T-cell (primary cell): ENCODE measurements around the gene POU5F2. TPM values are rescaled to one million over a fixed set of nuclear protein-coding genes. Genes with fewer than 3 reads are reported as not detected.

Source experiments
- ATAC-seq, 4 experiments: fragments of 200-7000 bp in 3 of 4; fragments of 150-1000 bp in 1 of 4; cut with Tn5 transposase; replicated peaks in 1 of 4; 1 replicate in 3 of 4; 2 replicates in 1 of 4; pipeline ENCODE4 v1.10.0; 2021; ENCODE audit warnings: moderate library complexity in 3 of 4, mild to moderate bottlenecking in 2 of 4, moderate number of reproducible peaks in 1 of 4
- CTCF ChIA-PET, 2 donors: fragments of 300-600 bp; sonication (Branson Sonifier 250); formaldehyde crosslinking; loops; one replicate each; lab custom pipeline; 2022; ENCODE audit warnings: antibody characterized with exemption in 2 of 2; lab: Charles Lee
- POLR2A ChIA-PET, 2 donors: fragments of 300-600 bp; sonication (Branson Sonifier 250); formaldehyde crosslinking; loops; one replicate each; lab custom pipeline; 2022; ENCODE audit warnings: antibody characterized with exemption in 2 of 2; lab: Charles Lee
- DNase-seq, 35 experiments: peaks; one replicate each; pipeline versions ENCODE4 v3.0.0 to v3.0.0-alpha.2; 2013 to 2023
- H3K27ac ChIP-seq: one replicate; pipeline ENCODE4 v1.5.1; 2013; ENCODE audit warnings: low read length
- H3K27me3 ChIP-seq, 2 experiments: replicated peaks in 1 of 2; 1 replicate in 1 of 2; 2 replicates in 1 of 2; pipeline versions ENCODE4 v1.6.1 to v1.7.0; 2013; ENCODE audit warnings: low read length in 1 of 2, mixed read lengths in 1 of 2; ENCODE audit not compliant: control insufficient read depth in 2 of 2, insufficient read depth in 2 of 2; ENCODE audit errors: extremely low read depth in 1 of 2
- H3K36me3 ChIP-seq, 2 donors: 1 replicate in 1 of 2; 2 replicates in 1 of 2; pipeline versions ENCODE4 v1.6.1 to v1.7.0; 2013; ENCODE audit warnings: low read length in 1 of 2; ENCODE audit not compliant: control insufficient read depth in 2 of 2, insufficient read depth in 1 of 2; ENCODE audit errors: extremely low read depth in 1 of 2
- H3K4me1 ChIP-seq, 2 experiments: 1 replicate in 1 of 2; 2 replicates in 1 of 2; pipeline versions ENCODE4 v1.6.1 to v1.7.0; 2013; ENCODE audit warnings: low read length in 2 of 2, mixed read lengths in 1 of 2; ENCODE audit not compliant: insufficient read depth in 2 of 2, control insufficient read depth in 1 of 2; ENCODE audit errors: extremely low read depth in 1 of 2
- H3K4me3 ChIP-seq, 2 donors: 1 replicate in 1 of 2; 2 replicates in 1 of 2; pipeline versions ENCODE4 v1.5.1 to v1.7.0; 2013; ENCODE audit warnings: mild to moderate bottlenecking in 2 of 2, low read length in 1 of 2, moderate library complexity in 1 of 2; ENCODE audit not compliant: control insufficient read depth in 1 of 2; ENCODE audit errors: extremely low read depth in 1 of 2
- H3K9me3 ChIP-seq: 2 replicates; pipeline ENCODE4 v1.7.0; 2013
- H3K27ac Mint-ChIP-seq, 2 donors: one replicate each; pipeline ENCODE4 v1.8.0; 2020 to 2021; ENCODE audit warnings: mild to moderate bottlenecking in 2 of 2, mixed read lengths in 2 of 2
- H3K27me3 Mint-ChIP-seq, 2 donors: one replicate each; pipeline ENCODE4 v1.8.0; 2021 to 2022; ENCODE audit warnings: mixed read lengths in 2 of 2
- H3K36me3 Mint-ChIP-seq: one replicate; pipeline ENCODE4 v1.8.0; 2021; ENCODE audit warnings: mixed read lengths
- H3K4me1 Mint-ChIP-seq, 3 donors: one replicate each; pipeline ENCODE4 v1.8.0; 2020 to 2022; ENCODE audit warnings: mixed read lengths in 3 of 3, mild to moderate bottlenecking in 1 of 3
- H3K4me3 Mint-ChIP-seq, 3 donors: one replicate each; pipeline ENCODE4 v1.8.0; 2020 to 2022; ENCODE audit warnings: mild to moderate bottlenecking in 3 of 3, mixed read lengths in 3 of 3, moderate library complexity in 3 of 3
- H3K9me3 Mint-ChIP-seq, 3 donors: one replicate each; pipeline ENCODE4 v1.8.0; 2020 to 2022; ENCODE audit warnings: mixed read lengths in 3 of 3
- WGBS: methylation state at CpG from one replicate; pipeline ENCODE4 v1.1.5; 2013; ENCODE audit warnings: missing lambda C conversion rate; ENCODE audit not compliant: insufficient coverage; 5-methylcytosine and 5-hydroxymethylcytosine counted together
- total RNA-seq, 35 experiments: library from RNA in 6 of 35; stranded (reverse) in 6 of 35; fragments of 120-200 nt in 1 of 35; gene quantifications; one replicate each; pipeline versions ENCODE4 v1.2.1 to v1.2.4 and lab custom pipeline; 2013 to 2026

Gene POU5F2
- total RNA-seq (1 to 10 TPM; 1.5 to 4.0 (median 2.0) TPM), total RNA-seq (lab: John Stamatoyannopoulos, UW) (0.77 to 7.8 (median 3.4) reads per million in 29 experiments)
- total RNA-seq (2013), result 2.9 TPM

DNA sequence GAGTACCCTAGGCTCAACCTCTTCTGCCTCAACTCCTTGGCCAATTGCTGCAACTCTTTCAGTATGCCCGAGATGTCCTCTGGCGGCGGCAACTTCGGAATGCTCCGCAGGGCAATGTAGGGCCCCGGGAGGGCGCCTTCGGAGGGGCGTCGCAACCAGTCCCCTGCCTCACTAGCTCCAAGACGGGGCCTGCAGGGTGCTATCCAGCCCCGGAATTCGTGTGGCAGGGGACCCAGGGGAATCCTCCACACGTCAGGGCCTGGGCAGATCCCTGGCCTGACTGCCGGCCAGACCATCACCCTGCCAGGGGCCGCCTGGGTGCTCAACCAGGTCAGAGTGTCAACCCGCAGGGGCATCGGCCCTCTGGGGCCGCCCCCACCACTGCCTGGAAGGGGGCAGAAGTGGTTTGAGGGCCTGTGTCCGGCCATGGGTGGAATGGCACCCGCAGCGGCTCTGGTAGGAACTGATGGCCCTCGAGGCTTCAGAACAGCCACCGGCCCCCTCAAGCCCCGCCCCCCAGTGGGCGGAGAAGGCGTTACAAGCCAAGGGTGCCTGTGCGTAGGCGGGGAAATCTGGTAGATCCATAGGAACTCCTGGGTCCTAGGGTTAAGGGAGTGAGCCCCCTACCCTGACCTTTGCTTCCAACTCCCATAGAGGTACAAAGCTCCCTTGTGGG is at the start of gene POU5F2:
TSS of gene POU5F2 (minus strand) at position 465 of the 676 bp plus-strand sequence. CDS start at position 428, 37 bp downstream.
- ChIA-PET CTCF (no interaction called here), POLR2A (no interaction called here)
- ATAC-seq, result no peak
- Mint-ChIP-seq H3K27ac (no peak within 1 kb of the TSS), H3K9me3 (peaks cover 3 to 8% (median 6%) of the 10 kb centered on the region in 3 donors), H3K4me3 (no peak within 1 kb of the TSS), H3K36me3 (peaks cover 73% of the 10 kb centered on the region), H3K27me3 (no peaks in the 10 kb centered on the region), H3K4me1 (no peaks in the 10 kb centered on the region)
- Histone ChIP-seq H3K27me3 (no peaks in the 10 kb centered on the region), H3K27ac (no peak within 1 kb of the TSS), H3K36me3 (peaks cover 11% of the 10 kb centered on the region in 2 donors), H3K4me3 (no peak within 1 kb of the TSS), H3K9me3 (no peaks in the 10 kb centered on the region), H3K4me1 (no peaks in the 10 kb centered on the region)
- DNase-seq, result no peak
- 96% methylated on average over 20 of the region's 29 CpGs for WGBS

- ATAC-seq (no peak), DNase-seq (no peak)
- Mint-ChIP-seq H3K27ac (no peak overlapping the region), H3K27me3 (no peaks in the 10 kb centered on the region), H3K36me3 (peaks cover 16% of the 10 kb centered on the region), H3K4me1 (peaks cover 0 to 6% (median 0%) of the 10 kb centered on the region in 3 donors), H3K4me3 (no peak overlapping the region), H3K9me3 (no peaks in the 10 kb centered on the region)
- H3K36me3 ChIP-seq, result peaks cover 0 to 2% of the 10 kb centered on the region in 2 donors
- CTCF ChIA-PET, result no interaction called here
- no peaks in the 10 kb centered on the region for H3K9me3 ChIP-seq
- no peak overlapping the region for H3K27ac ChIP-seq
- POLR2A ChIA-PET, result no interaction called here
- H3K4me1 ChIP-seq, result no peaks in the 10 kb centered on the region
- no peak overlapping the region for H3K4me3 ChIP-seq
- WGBS, result no CpG with 5 or more reads among the region's 3 CpGs
- H3K27me3 ChIP-seq, result no peaks in the 10 kb centered on the region
Observed at GRCh38 chr5:93790401-93790800, 49.0 kb upstream of the POU5F2 start.

DNA sequence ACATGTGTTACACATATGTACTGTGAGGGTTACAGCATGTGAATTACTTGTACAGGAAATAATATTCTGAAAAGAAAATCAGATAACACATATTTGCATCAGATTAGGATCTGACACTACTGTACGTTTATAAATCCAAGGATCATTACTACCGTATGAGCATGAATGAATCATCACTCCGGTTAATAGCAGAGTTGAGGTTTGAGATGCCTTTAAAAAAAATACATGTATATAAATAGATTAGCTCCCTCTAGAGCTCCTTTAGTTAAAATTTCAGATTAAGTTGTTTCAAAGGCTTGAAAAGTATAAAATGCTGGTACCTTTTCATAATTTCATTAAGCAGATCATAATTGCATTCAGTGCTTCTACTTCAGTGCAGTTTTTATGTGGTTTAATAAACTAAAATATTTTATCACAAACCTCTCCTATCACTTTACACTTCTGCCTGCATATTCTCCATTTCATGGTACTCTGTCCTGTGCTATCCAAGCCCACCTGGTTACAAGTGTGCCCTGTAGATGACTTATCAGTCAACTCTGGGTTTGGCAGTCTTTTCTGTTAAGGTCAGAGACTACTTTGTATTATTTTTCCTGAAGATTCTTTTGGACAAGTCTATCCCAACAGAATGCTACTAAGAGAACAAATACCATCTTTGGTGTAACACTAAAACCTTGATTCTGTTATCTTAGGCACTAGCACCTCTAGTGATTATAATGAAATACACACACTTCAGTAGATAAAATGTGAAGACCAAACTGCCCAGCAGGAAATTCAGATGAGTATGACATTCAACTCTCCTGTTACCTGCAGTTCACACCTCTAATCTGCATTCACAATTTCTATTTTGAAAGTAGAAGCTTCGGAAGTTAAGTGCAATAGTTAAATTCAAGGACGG is 48.0 kb upstream of the POU5F2 start:
- no CpG with 5 or more reads among the region's 5 CpGs for WGBS
- POLR2A ChIA-PET, result no interaction called here

DNA sequence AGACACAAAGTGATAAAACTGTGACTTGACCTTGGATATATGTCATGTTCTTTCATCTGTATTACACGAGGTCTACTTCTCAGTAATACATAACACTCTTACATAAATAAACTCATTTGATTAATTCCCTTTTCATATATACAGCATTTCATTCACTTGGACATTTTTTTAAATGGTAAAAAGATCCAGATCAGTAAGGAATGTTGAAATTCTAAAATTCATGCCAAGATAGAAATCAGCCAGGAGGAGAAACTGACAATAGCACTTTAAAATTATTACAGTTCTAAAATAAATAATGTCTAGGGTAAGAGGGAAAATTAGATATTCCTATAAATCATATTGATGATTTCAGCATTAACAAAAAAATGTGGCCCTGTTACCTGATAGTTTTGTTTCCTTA is 46.2 kb upstream of the POU5F2 start:
- Histone ChIP-seq H3K27me3 (no peaks in the 10 kb centered on the region), H3K4me3 (no peak overlapping the region), H3K36me3 (peaks cover 0 to 4% of the 10 kb centered on the region in 2 donors), H3K4me1 (no peaks in the 10 kb centered on the region), H3K9me3 (no peaks in the 10 kb centered on the region), H3K27ac (no peak overlapping the region)
- no CpG with 5 or more reads among the region's 1 CpG for WGBS
- DNase-seq (no peak), ATAC-seq (no peak)
- Mint-ChIP-seq H3K36me3 (peaks cover 8% of the 10 kb centered on the region), H3K27me3 (no peaks in the 10 kb centered on the region), H3K4me1 (peaks cover 0 to 6% (median 0%) of the 10 kb centered on the region in 3 donors), H3K9me3 (no peaks in the 10 kb centered on the region), H3K4me3 (no peak overlapping the region), H3K27ac (no peak overlapping the region)
- POLR2A ChIA-PET, result no interaction called here
- CTCF ChIA-PET, result no interaction called here

More for the DNA sequence above, 48.0 kb upstream of the POU5F2 start:
- Histone ChIP-seq H3K4me1 (no peaks in the 10 kb centered on the region), H3K9me3 (no peaks in the 10 kb centered on the region), H3K27me3 (no peaks in the 10 kb centered on the region), H3K36me3 (no peaks in the 10 kb centered on the region), H3K4me3 (no peak overlapping the region), H3K27ac (no peak overlapping the region)
- Mint-ChIP-seq H3K27ac (no peak overlapping the region), H3K9me3 (no peaks in the 10 kb centered on the region), H3K4me3 (no peak overlapping the region), H3K27me3 (no peaks in the 10 kb centered on the region), H3K36me3 (peaks cover 7% of the 10 kb centered on the region), H3K4me1 (peaks cover 0 to 6% (median 0%) of the 10 kb centered on the region in 3 donors)
- DNase-seq (no peak), ATAC-seq (no peak)
- CTCF ChIA-PET, result no interaction called here

GRCh38 chr5:93785475-93785874 is 44.1 kb upstream of the POU5F2 start:
- no peaks in the 10 kb centered on the region for H3K4me1 ChIP-seq
- no peaks in the 10 kb centered on the region for H3K9me3 ChIP-seq
- Mint-ChIP-seq H3K9me3 (no peaks in the 10 kb centered on the region), H3K27me3 (no peaks in the 10 kb centered on the region), H3K4me1 (no peaks in the 10 kb centered on the region), H3K4me3 (no peak overlapping the region), H3K27ac (no peak overlapping the region), H3K36me3 (peaks cover 25% of the 10 kb centered on the region)
- ChIA-PET POLR2A (no interaction called here), CTCF (interaction anchor here in 1 of 2 donors (1.0 kb wide), 1 partner anchor 15 kb away, joined by 4 read pairs; no protein-coding TSS in a partner anchor)
- H3K27me3 ChIP-seq, result no peaks in the 10 kb centered on the region
- no peak overlapping the region for H3K27ac ChIP-seq
- H3K36me3 ChIP-seq, result peaks cover 0 to 4% of the 10 kb centered on the region in 2 donors
- no CpG with 5 or more reads among the region's 2 CpGs for WGBS
- ATAC-seq (no peak), DNase-seq (no peak)
- H3K4me3 ChIP-seq, result no peak overlapping the region

DNA sequence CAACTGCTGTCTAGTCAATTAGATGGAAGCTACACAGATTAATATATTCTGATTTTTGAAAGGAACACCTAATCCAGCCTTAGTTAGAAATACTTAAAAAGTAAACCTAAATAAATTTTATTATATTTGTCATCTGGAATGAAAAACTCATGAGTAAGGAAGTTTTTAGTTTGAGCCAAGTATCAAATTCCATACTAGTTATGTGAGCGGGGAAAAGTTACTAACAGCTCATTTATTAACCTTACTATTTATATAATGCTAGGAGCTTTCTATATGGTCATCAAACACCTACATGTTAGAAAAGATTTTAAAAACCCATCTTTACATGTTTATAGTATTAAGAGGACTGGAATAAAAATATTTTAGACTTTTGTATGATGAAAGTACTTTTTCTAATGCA is 41.6 kb upstream of the POU5F2 start:
- CTCF ChIA-PET, result no interaction called here
- WGBS, result no CpG with 5 or more reads among the region's 1 CpG

More for the DNA sequence above, 41.6 kb upstream of the POU5F2 start:
- Mint-ChIP-seq H3K27ac (no peak overlapping the region), H3K27me3 (no peaks in the 10 kb centered on the region), H3K4me3 (no peak overlapping the region), H3K36me3 (peaks cover 37% of the 10 kb centered on the region), H3K4me1 (no peaks in the 10 kb centered on the region), H3K9me3 (no peaks in the 10 kb centered on the region)
- POLR2A ChIA-PET, result no interaction called here
- Histone ChIP-seq H3K27me3 (no peaks in the 10 kb centered on the region), H3K27ac (no peak overlapping the region), H3K4me3 (no peak overlapping the region), H3K9me3 (no peaks in the 10 kb centered on the region), H3K4me1 (no peaks in the 10 kb centered on the region), H3K36me3 (peaks cover 0 to 4% of the 10 kb centered on the region in 2 donors)
- DNase-seq (no peak), ATAC-seq (no peak)
